ENCODE results near the gene ABHD5. TPM values are rescaled to one million over a fixed set of nuclear protein-coding genes. Genes with fewer than 3 reads are reported as not detected.

ABHD5 gene
- total and polyA plus RNA-seq, 2 of the 8 experiments (the other 6 are each of a cell fraction or from before 2014, with no cell fraction given), result 10.5 to 16.4 TPM

DNA sequence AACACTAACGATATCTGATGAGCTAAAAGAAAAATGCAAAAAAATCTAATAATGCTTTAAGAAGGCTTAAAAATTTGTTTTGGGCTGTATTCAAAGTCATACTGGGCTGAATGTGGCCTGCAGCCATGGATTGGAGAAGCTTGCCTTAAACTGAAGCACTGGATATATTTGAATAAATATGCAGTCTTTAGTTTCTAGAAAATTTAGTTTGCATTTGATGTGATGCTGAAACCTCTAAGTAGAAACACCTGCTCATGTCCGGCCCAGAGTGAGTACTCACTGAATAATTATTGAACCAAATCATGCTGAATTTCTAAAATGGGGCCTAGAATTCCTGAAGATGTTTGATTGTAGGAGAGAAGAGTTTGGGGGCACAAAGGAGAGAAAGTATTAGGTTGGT, 43.9 kb downstream of the ABHD5 start (continued):
- TF ChIP-seq HDAC2 (IDR thresholded peaks at IDR 0.05; ENCODE audit: borderline replicate concordance in 1 of 2, low read depth in 2 of 2, low read length in 2 of 2), result no peak
- TF ChIP-seq SP2 (IDR thresholded peaks at IDR 0.05; ENCODE audit: low read length), result no peak
- TF ChIP-seq, protein P1, sequence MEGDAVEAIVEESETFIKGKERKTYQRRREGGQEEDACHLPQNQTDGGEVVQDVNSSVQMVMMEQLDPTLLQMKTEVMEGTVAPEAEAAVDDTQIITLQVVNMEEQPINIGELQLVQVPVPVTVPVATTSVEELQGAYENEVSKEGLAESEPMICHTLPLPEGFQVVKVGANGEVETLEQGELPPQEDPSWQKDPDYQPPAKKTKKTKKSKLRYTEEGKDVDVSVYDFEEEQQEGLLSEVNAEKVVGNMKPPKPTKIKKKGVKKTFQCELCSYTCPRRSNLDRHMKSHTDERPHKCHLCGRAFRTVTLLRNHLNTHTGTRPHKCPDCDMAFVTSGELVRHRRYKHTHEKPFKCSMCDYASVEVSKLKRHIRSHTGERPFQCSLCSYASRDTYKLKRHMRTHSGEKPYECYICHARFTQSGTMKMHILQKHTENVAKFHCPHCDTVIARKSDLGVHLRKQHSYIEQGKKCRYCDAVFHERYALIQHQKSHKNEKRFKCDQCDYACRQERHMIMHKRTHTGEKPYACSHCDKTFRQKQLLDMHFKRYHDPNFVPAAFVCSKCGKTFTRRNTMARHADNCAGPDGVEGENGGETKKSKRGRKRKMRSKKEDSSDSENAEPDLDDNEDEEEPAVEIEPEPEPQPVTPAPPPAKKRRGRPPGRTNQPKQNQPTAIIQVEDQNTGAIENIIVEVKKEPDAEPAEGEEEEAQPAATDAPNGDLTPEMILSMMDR (IDR thresholded peaks at IDR 0.05; ENCODE audit: control extremely low read depth in 1 of 3, insufficient read depth in 1 of 3, low read depth in 1 of 3, low read length in 3 of 3), result no peak
- TF ChIP-seq EZH2 (IDR thresholded peaks at IDR 0.05; ENCODE audit: low read depth, low read length, severe bottlenecking), result no peak
- no peak for TF ChIP-seq CBX5 (IDR thresholded peaks at IDR 0.05; ENCODE audit: low read depth, low read length)
- no peak for TF ChIP-seq CTBP2 (IDR thresholded peaks at IDR 0.05; ENCODE audit: borderline replicate concordance, insufficient read depth, insufficient read length, low read length)
- no peak for TF ChIP-seq CHD2 (IDR thresholded peaks at IDR 0.05; ENCODE audit: low read length)
- no peak for TF ChIP-seq NANOG (IDR thresholded peaks at IDR 0.05; ENCODE audit: insufficient read depth, low read depth, low read length, poor library complexity, severe bottlenecking)
- TF ChIP-seq TCF12 (IDR thresholded peaks at IDR 0.05; ENCODE audit: low read depth, low read length), result no peak
- no peak for TF ChIP-seq RNF2 (IDR thresholded peaks at IDR 0.05; ENCODE audit: borderline replicate concordance, low read depth, low read length, missing control alignments, poor library complexity, severe bottlenecking)
